Lower leg skin (tissue), 4 donors: Measurements from ENCODE around the gene FAM24B. TPM values are rescaled to one million over a fixed set of nuclear protein-coding genes. Genes with fewer than 3 reads are reported as not detected.

Source experiments
- DNase-seq, 2 donors: peaks; one replicate each; pipeline ENCODE4 v3.0.0-alpha.2; 2019; ENCODE audit warnings: low spot score in 2 of 2
- H3K4me3 ChIP-seq: fragments of 200-600 bp; sonication (generic); 2 replicates; pipeline ENCODE4 v1.5.1; 2017; ENCODE audit warnings: mild to moderate bottlenecking, low read depth; ENCODE audit not compliant: poor library complexity, severe bottlenecking
- POLR2A ChIP-seq, 2 donors: fragments of 450-650 bp; IDR thresholded peaks; one replicate each; pipeline ENCODE4 v1.6.1; 2016 to 2017; ENCODE audit warnings: antibody characterized with exemption in 2 of 2, mild to moderate bottlenecking in 1 of 2, moderate library complexity in 1 of 2
- WGBS, 2 donors: methylation state at CpG; one replicate each; pipeline ENCODE4 v1.1.5; 2018; 5-methylcytosine and 5-hydroxymethylcytosine counted together
- intact Hi-C: fragments of 100-400 bp; cut with DNase I; formaldehyde crosslinking; loops from one replicate; pipeline ENCODE4 v1.15.0; 2023; ENCODE audit warnings: low total_unique reads
- total RNA-seq, 4 donors: library from RNA; depleted of rRNA; stranded (reverse); fragments of >200 nt; gene quantifications; one replicate each; pipeline ENCODE4 v1.1.0, GENCODE V29; 2016
- TF ChIP-seq, protein P1 (sequence below), 3 donors: fragments of 450-650 bp; IDR thresholded peaks; one replicate each; pipeline ENCODE4 v1.5.1; 2016; ENCODE audit warnings: antibody characterized with exemption in 3 of 3, mild to moderate bottlenecking in 3 of 3, moderate library complexity in 2 of 3

FAM24B gene
- total RNA-seq, 4 donors from 2014 or later, result 1.4 to 5.3 (median 4.0) TPM

DNA sequence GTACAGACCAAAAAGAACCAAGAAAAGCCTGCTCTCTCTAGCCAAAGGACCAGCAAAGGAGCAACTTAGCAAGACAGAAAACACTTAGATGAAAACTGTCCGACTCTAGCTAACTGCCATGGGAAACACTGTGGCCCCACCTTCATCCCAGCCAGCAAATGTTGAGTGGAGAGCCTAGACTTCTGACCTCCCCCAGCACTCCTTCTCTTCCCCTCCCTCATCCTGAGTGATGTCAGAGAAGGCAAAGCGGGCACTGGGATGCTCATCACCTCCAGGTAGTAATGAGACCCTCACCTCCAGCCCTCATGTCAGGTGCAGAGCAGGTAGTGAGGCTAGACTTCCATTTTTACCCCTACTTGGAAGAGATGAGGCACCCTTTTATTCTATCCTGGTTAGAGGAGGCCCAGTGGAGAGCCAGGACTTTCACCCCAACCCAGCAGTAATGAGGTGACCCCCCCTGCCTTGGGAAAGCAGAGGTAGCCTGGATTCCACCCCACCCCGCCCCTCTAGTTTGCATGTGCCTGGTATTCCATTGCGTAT, 50.6 kb downstream of the FAM24B start:
- DNase-seq, result no peak
- 85 to 88% methylated on average over 4 of the region's 4 CpGs for WGBS, 2 donors
- H3K4me3 ChIP-seq, result no peak overlapping the region
- intact Hi-C loops, result no loop called here
- TF ChIP-seq, protein P1, sequence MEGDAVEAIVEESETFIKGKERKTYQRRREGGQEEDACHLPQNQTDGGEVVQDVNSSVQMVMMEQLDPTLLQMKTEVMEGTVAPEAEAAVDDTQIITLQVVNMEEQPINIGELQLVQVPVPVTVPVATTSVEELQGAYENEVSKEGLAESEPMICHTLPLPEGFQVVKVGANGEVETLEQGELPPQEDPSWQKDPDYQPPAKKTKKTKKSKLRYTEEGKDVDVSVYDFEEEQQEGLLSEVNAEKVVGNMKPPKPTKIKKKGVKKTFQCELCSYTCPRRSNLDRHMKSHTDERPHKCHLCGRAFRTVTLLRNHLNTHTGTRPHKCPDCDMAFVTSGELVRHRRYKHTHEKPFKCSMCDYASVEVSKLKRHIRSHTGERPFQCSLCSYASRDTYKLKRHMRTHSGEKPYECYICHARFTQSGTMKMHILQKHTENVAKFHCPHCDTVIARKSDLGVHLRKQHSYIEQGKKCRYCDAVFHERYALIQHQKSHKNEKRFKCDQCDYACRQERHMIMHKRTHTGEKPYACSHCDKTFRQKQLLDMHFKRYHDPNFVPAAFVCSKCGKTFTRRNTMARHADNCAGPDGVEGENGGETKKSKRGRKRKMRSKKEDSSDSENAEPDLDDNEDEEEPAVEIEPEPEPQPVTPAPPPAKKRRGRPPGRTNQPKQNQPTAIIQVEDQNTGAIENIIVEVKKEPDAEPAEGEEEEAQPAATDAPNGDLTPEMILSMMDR (IDR thresholded peaks at IDR 0.05), result no peak
- no peak for TF ChIP-seq POLR2A (IDR thresholded peaks at IDR 0.05)

DNA sequence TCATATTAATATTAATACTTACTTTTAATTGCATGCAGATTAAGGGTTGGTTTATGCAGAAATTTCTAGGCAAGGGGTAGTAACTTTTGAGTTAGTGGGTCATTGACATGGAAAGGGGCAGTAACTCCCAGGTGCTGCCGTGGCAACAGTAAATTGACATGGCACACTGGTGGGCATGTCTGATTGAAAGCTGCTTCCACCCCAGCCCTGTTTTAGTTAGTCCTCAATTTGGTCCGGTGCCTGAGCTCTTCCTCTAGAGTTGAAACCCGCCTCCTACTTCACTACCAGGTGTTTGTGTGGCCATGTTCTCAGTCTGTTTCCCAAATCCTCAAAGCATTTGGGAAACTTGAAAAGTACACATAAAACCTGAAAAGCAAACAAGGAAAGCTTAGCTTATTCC, 52.1 kb downstream of the FAM24B start:
- TF ChIP-seq POLR2A (IDR thresholded peaks at IDR 0.05), result no peak
- TF ChIP-seq, protein P1 (IDR thresholded peaks at IDR 0.05), result no peak
- H3K4me3 ChIP-seq, result no peak overlapping the region
- WGBS, 2 donors, result 84 to 95% methylated on average over 3 of the region's 3 CpGs
- DNase-seq, result no peak
- intact Hi-C loops, result no loop called here

DNA sequence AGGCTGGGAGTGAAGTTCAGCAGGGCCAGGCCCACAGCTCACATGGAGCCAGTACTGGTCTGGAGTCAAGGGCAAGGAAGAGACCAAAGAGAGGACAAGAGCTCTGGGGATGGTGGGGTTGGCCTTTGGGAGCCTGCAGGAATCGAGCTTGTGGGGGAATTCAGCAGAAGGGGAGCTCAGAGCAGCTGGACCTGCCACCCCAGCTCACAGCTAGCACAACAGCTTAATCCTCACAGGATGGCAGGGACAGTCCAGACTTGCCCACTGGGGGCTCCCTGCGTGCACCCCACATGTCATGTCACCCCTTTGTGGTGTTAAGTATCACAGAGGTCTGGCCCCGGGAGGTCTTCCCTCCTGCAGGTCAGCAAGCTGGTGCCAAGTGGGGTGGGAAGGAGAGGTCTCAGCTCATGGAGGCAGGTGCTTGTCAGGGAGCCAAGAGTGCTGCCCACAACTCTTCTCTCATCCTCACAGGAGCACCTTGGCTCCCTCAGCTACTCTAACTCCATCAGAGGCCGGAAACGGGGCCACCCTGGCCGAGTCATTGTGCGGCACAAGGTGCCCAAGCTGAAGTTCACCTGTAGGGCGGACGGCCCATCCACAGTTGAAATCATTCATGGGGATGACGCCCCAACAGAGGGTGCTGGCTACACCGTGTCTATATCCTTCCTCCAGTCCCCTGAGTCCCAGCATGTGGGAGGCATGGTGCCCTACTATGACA, 56.2 kb downstream of the FAM24B start:
- 76 to 85% methylated on average over 7 to 11 of the region's 11 CpGs for WGBS, 2 donors
- TF ChIP-seq POLR2A (IDR thresholded peaks at IDR 0.05), result no peak
- TF ChIP-seq, protein P1 (IDR thresholded peaks at IDR 0.05), result no peak
- no peak for DNase-seq
- intact Hi-C loops, result no loop called here
- no peak overlapping the region for H3K4me3 ChIP-seq

DNA sequence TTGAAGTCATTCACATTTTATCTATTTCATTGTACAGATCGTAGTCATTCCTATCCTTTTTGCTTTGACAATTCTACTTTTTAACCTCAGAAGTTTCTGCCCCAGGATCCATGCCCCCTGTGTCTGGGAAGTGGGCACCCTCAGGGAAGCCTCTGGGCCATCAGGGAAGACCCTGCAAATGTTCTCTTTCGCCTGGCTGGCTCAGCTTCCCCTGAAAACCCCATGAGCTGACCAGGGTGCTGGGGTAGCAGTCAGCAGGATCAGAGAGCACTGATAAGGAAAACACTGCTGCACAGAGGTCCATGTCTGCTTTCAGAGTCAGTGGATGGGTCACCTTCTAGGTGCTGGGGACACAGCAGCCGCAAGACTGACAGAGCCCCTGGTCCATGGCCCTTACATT, 57.6 kb downstream of the FAM24B start:
- DNase-seq, result no peak
- 79 to 83% methylated on average over 3 of the region's 3 CpGs for WGBS, 2 donors
- intact Hi-C loops, result no loop called here
- H3K4me3 ChIP-seq, result no peak overlapping the region
- TF ChIP-seq, protein P1 (IDR thresholded peaks at IDR 0.05), result no peak
- TF ChIP-seq POLR2A (IDR thresholded peaks at IDR 0.05), result no peak

DNA sequence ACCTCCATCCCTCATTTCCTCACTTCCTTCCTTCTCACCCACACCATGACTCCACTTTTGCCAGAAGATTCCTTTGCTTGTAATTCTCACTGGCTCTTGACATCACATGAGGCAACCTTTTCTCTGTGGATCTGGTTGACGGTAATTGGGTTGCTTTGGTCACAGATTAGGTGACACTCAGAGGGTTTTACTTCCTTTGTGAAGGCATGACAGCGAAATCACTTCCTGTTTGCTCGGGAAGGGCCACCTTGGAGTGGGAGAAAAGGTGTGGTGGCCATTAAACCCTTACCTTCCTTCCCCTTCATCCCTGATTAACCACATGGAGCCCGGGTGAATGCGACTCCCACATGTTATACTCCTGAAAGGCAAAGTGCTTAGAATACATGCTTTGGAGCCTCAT, 63.9 kb downstream of the FAM24B start:
- DNase-seq, result no peak
- no peak overlapping the region for H3K4me3 ChIP-seq
- intact Hi-C loops, result no loop called here
- 77 to 82% methylated on average over 5 of the region's 5 CpGs for WGBS, 2 donors
- TF ChIP-seq, protein P1 (IDR thresholded peaks at IDR 0.05), result no peak
- TF ChIP-seq POLR2A (IDR thresholded peaks at IDR 0.05), result no peak
